HUDEP-2 (cell line): ENCODE data around the gene LAMB4.
"Not testable (repeated sequence)": the region's sequence is repeated elsewhere in the genome, so short reads cannot be mapped to it uniquely, and the experiment has no call there.

ENCODE experiments used
- DNase-seq, 76 experiments: peaks; one replicate each; lab custom pipeline; 2025; ENCODE audit not compliant: unreplicated experiment in 76 of 76; lab: John Stamatoyannopoulos, UW

Gene LAMB4

GRCh38 chr7:108054537-108054936 lies 75.6 kb downstream of the LAMB4 start:
- DNase-seq = no peak

- no peak for DNase-seq
Measured at GRCh38 chr7:108053250-108053649, 76.9 kb downstream of the LAMB4 start.

DNA sequence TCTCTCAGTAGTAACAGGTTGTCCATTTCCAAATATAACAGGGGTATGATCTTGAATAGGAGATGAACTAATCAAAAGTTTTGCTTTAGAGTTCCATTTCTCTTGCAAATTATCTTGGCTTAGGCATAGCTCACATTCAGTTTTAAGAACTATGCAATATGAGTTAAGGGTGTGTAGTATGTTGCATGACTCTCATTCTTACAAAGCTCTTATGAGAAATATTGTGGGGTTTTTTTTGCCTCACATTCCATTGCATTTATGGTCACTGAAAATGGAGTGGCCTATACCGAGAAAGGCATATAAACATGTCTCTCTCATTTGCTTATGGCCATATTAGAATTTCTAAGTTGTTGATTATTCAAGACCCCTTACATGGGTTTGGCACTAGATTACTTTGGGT lies 78.7 kb downstream of the LAMB4 start:
- DNase-seq = no peak

- no peak for DNase-seq
Measured at GRCh38 chr7:108049962-108050361, 80.2 kb downstream of the LAMB4 start.

DNA sequence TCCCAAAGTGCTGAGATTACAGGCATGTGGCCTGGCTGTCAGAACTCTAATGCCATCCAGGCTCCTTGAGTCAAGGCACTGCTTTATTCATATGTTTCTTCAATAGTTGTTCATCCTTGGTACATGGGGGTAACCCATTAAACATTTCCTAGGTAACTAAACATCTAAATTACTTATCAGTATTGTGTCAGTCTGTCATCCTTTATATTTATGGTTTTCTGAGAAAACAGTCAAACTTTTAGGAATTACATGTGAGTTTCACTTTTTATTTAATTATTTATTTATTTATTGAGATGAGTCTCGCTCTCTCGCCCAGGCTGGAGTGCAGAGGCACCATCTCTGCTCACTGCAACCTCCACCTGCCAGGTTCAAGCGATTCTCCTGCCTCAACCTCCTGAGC lies 81.7 kb downstream of the LAMB4 start:
- no peak for DNase-seq

DNA sequence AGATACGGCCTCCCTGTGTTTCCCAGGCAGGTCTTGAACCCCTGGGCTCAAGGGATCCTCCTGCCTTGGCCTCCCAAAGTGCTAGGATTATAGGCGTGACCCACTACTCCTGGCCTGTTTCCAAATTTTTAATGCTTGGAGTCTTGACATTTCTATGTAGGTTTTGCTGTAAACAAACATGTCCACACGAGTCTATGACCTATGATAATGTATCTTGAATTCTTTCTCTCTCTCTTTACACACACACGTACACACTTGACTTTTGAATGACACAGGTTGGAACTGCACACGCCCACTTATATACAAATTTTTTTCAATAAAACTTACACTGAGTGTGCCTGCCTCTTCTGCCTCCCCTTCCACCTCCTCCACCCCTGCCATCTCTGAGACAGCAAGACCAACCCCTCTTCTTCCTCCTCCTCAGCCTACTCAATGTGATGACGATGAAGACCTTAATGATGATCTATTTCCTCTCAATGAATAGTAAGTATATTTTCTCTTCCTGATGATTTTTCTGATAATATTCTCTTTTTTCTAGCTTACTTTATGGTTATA lies 83.1 kb downstream of the LAMB4 start:
- no peak for DNase-seq

GRCh38 chr7:108045669-108046068 lies 84.5 kb downstream of the LAMB4 start:
- DNase-seq = no peak

DNA sequence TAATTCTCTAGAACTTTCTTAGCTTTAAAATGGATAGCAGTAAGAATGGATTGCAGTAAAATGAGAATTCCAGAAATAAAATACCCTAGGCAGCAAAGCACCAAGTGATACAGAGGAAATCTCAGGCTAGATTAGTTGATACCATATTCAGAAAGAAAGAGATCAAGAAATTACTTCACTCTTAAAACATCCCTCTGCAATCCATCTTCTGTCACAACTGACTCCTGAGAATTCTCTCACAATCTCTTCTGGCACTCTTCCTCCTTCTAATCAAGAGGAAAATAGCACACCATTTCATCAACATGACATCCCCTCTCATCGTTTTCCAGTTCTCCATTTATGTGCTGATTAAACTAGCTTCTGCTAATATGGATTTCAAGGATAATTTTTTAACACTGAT lies 85.0 kb downstream of the LAMB4 start:
- DNase-seq = no peak

GRCh38 chr7:108044345-108044744 lies 85.8 kb downstream of the LAMB4 start:
- DNase-seq = no peak

DNA sequence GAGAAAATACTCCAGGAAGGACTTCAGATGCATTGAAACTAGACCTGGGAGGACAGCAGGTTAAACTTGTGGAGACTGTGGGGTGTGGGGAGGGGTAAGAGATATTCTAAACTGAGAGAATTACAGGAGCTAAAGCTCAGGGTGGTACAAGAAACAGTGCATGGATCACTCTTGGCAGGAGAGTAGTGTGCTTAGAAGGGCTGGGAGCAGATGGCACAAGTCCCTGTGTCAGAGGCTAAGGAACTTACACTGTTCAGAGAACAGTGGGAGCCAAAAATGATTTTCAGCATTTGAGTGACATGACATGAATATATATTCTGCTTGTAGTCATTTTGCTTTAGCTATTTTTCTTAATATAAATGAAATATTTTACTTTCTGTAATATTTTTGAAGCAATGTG lies 91.2 kb downstream of the LAMB4 start:
- no peak for DNase-seq

- DNase-seq = no peak
Measured at GRCh38 chr7:108037741-108038140, 92.4 kb downstream of the LAMB4 start.

GRCh38 chr7:108037140-108037539 lies 93.0 kb downstream of the LAMB4 start:
- DNase-seq = no peak

GRCh38 chr7:108034586-108034985 lies 95.6 kb downstream of the LAMB4 start:
- DNase-seq = no peak

GRCh38 chr7:108033776-108034497 lies 96.2 kb downstream of the LAMB4 start:
- DNase-seq = no peak

DNA sequence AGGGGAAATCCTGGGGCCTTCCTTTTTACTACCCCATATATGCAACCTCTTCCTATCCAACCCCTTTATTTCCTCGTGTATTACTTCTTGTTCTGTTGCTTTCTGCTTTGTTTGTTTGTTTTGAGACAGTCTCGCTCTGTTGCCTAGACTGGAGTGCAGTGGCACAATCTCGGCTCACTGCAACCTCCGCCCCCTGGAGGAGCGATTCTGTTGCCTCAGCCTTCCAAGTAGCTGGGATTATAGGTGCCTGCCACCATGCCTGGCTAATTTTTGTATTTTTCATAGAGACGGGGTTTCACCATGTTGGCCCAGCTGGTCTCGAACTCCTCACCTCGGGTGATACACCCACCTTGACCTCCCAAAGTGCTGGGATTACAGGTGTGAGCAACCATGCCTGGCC lies 96.9 kb downstream of the LAMB4 start:
- not testable (repeated sequence) for DNase-seq

- no peak for DNase-seq
Measured at GRCh38 chr7:108030516-108030915, 99.6 kb downstream of the LAMB4 start.

GRCh38 chr7:108029034-108029433 lies 101.1 kb downstream of the LAMB4 start:
- no peak for DNase-seq

GRCh38 chr7:108028111-108028510 lies 102.0 kb downstream of the LAMB4 start:
- no peak for DNase-seq

DNA sequence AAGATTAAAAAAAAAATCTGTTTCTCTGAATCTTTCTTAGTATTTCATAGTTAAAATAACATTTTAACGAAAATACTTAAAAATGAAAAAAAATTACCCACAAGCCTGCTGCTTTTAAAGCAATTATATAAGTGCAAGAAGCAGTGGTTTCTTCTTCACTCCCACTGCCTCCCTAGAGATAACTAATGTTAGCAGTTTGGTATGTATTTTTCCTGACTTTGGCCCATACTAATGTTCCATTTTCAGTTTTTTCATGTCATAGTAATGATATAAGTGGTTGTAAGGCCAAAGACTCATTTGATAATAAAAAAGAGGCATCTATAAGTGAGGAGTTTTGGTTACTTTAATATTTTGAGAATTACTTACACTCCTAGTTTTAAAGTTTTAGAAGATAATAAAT lies 102.9 kb downstream of the LAMB4 start:
- DNase-seq = no peak

DNA sequence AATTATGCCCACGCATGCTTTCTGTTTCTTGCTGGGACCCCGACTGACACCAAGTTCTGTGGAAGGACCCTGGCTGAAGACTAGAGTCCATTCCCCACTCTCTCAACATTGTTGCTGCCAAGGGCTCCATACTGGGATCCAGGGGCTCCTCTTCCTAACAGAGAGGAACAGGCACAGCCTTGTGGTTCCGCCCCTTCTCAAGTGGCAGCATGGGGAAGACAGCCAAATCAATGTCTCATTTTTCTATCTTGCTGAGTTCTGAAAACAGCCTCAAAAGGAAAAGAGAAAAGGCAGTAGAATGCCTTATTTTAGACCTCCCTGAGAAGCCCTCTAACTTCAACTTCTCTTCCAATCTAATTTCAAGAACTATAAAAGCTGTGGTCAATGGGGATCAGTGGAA lies 103.5 kb downstream of the LAMB4 start:
- no peak for DNase-seq

GRCh38 chr7:108026116-108026515 lies 104.0 kb downstream of the LAMB4 start:
- no peak for DNase-seq

GRCh38 chr7:108024538-108024937 lies 105.6 kb downstream of the LAMB4 start:
- DNase-seq = no peak

- no peak for DNase-seq
Measured at GRCh38 chr7:108020585-108020984, 109.6 kb downstream of the LAMB4 start.
